GM19043 (cell line): ENCODE measurements around the gene ANXA5.
"Not testable (repeated sequence)": the region's sequence is repeated elsewhere in the genome, so short reads cannot be mapped to it uniquely, and the experiment has no call there.

Source experiments
- ATAC-seq: cut with Tn5 transposase; IDR thresholded peaks from one replicate; pipeline ENCODE4 v1.9.1; 2021; ENCODE audit warnings: low read depth; ENCODE audit not compliant: unreplicated experiment

Gene ANXA5

DNA sequence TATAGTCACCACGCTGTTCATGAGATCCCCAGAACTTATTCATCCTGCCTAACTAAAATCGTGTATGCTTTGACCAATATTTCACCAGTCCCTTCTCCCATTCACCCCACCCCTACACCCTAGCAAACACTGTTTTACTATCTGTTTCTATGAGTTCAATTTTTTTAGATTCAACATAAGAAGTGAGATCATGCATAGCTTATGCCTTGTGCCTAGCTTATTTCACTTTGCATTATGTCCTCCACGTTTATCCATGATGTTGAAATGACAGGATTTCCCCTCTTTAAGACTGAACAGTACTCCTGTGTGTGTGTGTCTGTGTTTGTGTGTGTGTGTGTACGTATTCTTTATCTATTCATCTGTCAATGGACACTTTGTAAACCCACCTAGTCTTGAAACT, 16.8 kb downstream of the ANXA5 start:
- ATAC-seq = no peak

DNA sequence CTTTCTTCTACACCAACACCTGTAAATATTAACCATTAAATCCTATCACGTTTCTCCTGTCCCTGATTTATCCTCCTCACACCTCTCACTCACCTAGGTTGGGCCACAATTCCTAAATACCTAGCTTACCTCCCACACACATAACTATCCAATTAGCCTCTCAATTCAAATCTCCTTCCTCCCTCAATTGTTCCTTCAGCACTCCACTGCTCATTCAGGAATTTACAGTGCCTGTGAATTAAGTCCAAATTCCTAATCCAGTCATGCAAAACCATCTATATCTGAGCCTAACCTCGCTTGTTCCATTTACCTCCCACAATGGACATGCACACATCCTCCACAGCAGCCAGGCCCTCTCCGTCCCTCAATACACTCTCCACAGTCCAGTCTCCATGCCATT, 17.5 kb downstream of the ANXA5 start:
- ATAC-seq = no peak

DNA sequence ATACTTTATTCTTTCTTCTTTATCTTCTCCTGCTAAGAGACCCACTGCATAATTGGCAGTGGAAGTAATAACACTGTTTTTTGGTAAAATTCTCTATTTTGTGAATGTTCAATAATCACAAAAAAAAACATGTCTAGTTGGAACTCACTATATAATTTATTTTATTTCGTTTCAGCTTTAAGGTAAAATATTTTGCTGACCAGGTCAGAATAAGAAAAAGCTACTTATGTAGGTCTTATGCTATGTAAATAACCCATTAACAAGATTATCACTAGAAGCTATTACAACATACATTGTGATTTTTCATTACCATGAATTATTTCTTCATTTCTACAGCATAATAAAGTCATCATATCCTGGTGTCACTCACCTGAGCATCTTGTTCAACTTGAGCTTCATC, 19.3 kb downstream of the ANXA5 start:
- no peak for ATAC-seq

DNA sequence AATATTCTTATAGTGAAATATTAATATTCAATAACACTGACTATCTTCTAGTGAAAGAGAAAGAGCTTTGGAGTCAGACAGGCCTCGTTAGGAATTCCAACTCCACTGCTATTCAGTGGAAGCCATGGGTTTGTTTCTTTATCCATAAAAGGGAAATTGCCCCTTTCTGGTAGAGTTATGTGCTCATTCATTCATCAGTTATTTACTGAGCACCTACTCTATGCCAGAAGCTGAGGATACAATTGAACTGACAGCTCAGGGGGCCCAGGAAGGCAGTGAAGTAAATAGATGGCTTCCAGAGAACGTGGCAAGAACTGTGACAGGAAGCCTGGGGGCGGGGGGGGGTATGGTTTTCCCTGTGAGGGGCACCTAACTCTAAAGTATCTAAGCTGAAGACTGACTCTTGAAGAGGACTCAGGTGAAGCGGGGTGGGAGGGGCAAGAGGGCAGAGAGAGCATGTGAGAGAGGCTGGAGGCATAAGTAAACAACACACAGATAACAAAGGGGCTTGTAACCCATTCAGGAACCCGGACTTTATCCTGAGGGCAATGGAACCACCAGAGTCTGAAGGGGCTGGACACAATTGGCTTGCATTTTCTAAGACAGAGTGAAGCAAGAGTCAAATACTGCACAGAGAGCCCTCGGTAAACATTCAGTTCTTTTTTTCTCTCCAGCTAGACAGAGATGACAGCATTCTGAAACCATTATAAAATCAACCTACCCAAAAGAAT, 20.3 kb downstream of the ANXA5 start:
- no peak for ATAC-seq

DNA sequence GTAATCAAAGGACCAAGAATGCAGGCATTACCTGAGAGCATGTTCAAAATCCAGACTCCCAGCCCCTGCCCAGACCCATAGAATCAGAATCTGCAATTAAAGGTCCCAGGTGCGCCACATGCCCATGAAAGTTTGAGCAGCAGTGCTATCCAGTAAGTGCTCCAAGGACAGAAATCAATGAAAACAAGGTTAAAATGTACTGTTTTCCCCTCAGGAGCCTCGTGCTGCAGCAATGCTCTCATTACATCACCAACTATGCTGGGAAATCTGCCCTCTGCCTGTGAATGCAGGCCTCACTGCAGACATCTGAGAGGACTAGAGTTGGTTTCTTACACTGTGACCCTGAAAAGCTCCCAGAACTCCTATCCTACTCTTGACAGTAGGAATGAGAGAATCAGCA, 21.1 kb downstream of the ANXA5 start:
- no peak for ATAC-seq

DNA sequence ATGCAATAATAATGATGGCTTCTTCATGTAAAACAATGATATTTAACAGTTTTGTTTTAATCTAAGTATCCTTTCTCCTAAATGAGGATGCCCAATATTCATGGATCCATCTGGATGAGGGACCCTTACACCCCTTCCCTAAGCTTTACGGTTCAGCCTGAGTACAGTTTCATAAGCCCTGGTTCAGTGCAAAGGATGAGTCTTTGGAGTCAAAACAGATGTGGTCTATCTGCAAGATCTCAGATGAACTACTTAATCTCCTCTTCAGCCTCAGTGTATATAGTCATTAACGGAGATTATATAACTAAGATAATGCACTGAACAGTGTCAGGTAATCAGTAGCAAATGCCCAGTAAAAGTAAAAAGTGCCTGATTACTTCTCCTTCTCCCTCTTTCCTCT, 22.1 kb downstream of the ANXA5 start:
- ATAC-seq = no peak

DNA sequence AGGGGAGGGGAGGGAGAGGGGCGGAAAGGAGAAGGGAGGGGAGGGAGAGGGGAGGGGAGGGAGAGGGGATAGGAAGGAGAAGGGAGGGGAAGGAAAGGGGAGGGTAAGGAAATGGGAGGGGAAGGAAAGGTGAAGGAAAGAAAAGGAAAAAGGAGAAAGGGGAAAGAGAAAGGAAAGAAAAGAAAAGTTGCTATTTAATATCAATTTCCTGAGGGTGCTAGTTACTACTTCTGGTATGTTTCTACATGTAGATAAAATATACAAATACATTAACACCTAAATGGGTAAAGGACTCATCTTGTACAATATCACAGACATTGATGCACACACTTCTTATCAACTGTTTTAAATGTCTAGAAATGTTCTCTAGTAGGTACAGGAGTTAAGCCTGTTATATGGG, 22.6 kb downstream of the ANXA5 start:
- no peak for ATAC-seq

DNA sequence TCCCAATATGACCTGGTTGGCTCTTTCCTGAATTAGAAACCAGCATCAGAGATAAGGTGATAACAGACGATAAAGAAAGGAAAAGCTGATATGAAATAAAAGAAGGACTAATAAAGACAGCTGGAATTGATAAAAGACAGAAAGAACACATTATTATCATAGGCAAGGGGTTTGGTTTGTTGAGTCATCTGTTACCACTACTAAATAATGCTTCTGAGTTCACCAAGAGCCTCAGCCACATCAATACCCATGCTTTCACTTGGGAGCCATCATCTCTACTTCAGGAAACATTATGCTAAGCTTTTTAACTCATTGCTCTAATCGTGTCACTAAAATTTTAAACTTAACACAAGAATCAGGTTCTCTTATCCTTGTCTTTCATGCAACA, 27.6 kb downstream of the ANXA5 start:
- ATAC-seq = no peak

DNA sequence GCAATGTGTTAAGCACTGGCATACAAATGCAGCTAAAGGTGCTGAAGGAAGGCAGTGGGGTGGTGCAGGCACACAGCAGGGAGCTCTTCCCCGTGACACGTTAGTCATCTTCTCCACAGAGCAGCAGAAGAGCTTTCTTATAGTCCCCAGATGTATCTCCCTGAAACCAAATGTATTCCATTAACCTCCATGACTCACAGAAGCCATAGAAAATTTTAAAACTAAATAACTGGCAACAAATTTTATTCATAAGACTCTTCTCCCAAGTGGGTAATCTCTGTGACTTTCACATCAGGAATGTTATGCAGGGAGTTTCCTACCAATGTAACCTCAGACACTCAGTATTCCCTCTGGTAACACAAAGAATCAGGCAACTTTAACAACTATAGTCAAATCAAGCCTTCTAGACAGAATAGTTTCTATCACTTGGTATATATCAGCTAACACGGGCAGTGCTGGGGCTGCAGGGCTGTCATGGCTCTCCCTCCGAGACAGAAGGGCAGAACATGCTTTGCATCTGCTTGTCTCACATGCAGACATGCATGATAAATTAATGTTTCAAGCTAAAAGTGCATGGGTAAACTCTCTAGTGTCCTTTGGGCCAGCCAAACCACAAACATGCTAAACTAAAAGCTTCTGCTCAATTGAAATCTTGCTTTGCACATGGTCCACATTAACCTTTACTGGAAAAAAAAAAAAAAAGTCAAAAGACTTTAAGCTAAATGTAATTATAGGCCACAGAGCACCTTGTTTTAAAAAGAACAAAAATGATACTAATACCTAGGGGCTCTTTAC, 28.2 kb downstream of the ANXA5 start:
- no peak for ATAC-seq

DNA sequence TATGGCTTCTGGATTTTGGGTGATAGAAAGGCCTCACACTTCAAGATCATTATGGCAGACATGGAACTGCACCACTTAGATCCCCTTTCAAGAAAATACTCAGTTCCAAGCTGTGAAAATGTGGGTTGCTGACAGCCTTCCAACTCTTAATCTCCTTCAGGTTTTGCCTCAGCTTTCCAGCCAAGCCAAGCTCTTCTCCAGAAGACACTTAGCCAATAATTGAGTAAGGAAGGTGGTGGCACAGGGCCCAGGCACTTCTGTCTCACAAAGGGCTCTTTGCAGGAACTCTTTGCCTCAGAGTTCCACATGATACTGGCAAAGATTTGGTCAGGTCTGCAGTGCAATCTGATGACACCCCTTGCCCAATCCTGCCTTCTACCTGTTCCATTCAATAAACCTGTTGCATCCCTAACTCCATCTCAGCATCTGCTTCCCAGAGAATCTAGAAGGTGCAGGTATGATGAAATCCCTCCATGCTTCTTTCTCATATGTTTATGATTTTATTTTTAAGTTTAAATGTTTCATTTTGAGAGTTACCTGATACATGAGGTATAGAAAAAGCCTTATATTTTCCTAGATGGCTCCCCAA, 30.6 kb downstream of the ANXA5 start:
- no peak for ATAC-seq

DNA sequence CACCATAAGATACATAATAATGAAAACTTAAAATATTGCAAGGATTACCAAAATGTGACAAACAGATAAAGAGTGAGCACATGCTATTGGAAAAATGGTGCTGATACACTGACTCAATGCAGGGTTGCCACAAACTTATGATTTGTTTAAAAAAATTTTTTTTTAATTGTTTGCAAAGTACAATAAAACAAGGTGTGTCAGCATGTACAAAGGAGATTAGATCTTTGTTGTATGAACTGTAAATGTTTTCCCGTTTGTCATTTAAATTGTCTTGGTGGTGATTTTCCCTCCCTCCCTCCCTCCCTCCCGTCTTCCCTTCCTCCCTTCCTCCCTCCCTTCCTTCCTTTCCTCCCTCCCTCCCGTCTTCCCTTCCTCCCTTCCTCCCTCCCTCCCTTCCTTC, 31.4 kb downstream of the ANXA5 start:
- no peak for ATAC-seq

DNA sequence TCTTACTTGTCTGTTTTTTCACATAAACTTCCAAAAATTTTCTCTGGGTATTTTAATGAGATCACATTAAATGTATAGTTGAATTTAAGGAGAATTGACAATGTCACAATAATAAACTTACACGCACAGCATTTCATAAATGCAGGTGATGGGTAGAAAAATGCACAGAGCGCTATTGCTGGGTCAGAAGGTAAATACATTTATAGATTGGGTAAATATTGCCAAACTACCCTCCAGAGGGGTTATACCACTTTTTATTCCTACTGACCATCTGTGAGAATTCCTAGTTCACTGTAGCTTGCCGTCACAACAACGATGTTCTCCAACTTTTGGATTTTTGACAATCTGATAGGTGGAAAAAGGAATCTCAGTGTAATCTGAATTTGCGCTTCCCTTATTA, 34.6 kb downstream of the ANXA5 start:
- no peak for ATAC-seq

DNA sequence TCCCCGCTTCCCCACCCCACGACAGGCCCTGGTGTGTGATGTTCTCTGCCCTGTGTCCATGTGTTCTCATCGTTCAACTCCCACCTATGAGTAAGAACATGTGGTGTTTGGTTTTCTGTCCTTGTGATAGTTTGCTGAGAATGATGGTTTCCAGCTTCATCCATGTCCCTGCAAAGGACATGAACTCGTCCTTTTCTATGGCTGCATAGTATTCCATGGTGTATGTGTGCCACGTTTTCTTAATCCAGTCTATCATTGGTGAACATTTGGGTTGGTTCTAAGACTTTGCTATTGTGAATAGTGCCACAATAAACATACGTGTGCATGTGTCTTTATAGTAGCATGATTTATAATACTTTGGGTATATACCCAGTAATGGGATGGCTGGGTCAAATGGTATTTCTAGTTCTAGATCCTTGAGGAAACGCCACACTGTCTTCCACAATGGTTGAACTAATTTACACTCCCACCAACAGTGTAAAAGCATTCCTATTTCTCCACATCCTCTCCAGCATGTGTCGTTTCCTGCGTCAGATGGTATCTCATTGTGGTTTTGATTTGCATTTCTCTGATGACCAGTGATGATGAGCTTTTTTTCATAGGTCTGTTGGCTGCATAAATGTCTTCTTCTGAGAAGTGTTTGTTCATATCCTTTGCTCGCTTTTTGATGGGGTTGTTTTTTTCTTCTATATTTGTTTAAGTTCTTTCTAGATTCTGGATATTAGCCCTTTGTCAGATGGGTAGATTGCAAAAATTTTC, 36.4 kb downstream of the ANXA5 start:
- not testable (repeated sequence) for ATAC-seq

DNA sequence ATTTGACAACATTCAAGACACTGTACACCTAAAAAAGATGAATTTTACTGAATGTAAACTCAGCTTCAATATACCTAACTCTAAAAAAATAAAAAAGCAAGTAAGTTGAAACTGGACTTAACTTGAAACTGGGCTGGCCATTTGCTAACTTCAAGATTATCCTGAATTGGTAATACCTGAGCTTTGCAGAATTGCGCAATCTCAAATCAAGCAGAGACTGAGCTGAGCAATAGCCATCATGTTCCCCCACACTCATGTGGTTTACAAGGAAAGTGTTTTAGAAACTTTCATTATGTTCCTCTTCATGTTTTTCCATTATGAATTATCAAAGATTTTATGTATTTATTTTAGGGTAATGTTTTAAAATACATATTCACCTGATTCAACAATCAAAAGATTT, 38.7 kb downstream of the ANXA5 start:
- ATAC-seq = no peak

DNA sequence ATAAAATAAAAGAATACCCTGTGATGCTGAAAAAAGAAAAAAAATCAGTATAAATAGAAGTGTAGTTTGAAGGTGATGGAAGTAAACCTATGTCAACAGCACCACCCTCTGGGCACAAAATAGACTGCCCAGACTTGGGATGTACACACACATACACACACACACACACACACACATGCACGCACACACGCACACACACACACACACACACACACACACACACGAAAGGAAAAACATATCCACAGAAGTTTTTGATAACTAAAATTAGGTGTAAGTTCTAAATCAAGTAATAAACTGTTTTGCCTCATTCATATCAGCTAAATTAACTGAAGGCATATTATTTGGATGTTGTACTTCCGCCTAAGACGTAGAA, 40.5 kb downstream of the ANXA5 start:
- peak; percentile 46 for ATAC-seq

DNA sequence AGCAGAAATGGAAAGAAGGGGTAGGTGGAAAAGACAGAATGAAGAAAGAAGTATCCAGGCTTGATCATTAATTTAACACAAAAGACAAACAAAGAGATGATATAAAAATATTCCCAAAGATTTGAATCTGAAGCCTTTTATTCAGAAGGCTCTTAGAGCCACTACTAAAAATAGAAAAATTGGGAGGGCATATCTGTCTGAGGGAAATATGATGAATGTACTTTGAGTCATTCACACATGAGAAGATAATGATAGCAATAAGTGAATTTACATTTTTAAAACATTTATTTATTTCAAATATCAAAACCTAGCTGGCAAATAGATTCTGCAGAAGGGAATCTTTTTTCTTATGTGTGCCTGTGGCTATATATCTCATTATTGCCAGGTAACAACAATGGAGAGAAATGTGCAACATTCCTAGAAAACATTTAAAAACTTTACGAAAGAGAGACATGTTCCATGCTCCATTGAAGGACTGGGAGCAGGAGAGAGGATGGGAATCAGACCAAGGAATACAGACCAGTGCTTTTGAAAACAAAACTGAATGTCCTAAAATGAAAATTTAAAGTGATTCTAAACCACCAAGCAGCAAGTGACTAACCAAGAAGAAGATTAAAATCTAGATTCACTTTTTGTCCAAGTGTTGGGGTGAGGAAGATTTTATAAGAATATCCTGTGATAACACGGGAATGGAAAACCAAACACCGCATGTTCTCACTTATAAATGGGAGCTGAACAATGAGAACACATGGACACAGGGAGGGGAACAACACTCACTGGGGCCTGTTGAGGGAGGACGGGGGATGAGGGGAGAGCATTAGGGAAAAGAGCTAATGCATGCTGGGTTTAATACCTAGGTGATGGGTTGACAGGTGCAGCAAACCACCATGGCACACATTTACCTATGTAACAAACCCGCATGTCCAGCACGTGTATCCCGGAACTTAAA, 41.2 kb downstream of the ANXA5 start:
- no peak for ATAC-seq

DNA sequence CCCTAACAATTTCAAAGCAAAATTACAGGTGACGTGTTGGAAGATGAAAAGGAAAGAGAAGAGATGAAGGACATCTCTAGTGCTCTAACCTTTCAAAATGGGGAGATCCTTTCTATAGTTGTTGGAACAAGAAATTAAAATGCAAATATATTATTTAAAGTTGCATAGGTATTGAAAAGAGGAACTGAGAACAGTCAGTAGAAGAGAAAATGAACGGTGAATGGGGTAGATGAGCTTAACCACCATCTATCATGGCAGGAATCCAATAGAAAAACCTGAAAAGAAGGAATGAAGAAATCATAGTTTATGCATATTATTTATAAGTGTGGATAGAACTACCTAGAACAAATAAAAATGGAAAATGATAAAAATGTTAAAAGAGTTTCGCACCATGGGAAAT, 42.0 kb downstream of the ANXA5 start:
- ATAC-seq = peak; percentile 84

DNA sequence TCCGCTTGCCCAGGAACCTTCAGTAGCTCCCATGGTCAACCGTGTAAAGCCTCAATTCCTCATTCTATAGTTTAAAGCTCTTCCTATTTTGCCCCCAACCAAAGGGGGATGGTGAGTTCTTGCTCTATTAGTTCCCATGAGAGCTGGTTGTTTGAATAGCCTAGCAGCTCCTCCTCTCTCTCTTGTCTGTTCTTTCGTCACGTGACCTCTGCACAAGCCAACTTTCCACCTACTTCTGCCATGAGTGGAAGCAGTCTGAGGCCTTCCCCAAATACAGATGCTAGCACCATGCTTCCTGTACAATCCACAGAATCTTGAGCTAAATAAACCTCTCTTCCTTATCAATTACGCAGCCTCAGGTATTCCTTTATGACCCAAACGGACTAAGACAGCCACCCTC, 42.8 kb downstream of the ANXA5 start:
- ATAC-seq = no peak

DNA sequence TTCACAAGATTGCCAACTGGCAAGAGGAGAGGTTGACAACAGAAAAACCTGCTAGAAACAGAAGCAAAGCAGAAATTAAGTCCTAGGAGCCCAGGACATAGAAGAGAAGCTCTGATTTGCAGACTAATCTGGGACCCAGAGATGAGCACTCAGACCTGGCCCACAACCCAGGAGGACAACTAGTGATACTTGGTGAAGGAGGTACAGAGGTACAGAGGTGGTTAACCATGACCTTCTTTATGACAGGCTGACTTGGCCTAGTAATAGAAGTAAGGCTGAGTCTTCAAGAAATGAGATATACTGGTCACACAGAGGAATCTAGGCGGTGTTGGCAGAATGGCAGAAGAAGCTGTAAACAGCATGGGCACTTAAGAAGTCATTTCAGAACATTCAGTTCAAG, 43.6 kb downstream of the ANXA5 start:
- ATAC-seq = no peak

DNA sequence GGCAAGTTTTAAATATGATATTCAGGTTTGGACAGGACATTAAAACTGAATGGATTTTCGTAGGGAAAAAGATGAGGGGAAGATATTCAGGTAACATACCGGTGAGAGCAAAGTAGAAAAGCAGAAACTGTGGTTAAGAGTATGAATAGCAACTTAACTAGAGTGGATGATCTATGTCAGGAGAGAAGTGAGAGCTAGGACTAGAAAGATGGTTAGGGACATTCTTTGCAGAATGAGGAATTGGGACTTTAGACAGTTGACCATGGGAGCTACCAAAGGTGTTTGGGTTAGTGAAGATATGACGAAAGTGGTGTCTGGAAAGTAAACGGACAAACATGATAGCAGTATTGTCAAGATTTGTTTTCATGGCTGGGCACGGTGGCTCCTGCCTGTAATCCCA, 45.2 kb downstream of the ANXA5 start:
- ATAC-seq = no peak
